HFF-Myc (cell line): ENCODE results near the gene S100A9.
"Not testable (repeated sequence)": the region's sequence is repeated elsewhere in the genome, so short reads cannot be mapped to it uniquely, and the experiment has no call there.

Experiments
- DNase-seq: peaks from one replicate; pipeline ENCODE4 v3.0.0-alpha.2; 2011; ENCODE audit warnings: low read depth; ENCODE audit errors: extremely low read depth
- H3K4me3 ChIP-seq: replicated peaks from 2 replicates; pipeline ENCODE4 v1.5.1; 2011; ENCODE audit warnings: low read depth, mild to moderate bottlenecking, control low read depth, low read length
- CTCF ChIP-seq: IDR thresholded peaks from 2 replicates; pipeline ENCODE4 v1.5.1; 2012; ENCODE audit warnings: mild to moderate bottlenecking, low read depth, low read length, control low read depth; ENCODE audit errors: missing control alignments

S100A9 gene

GRCh38 chr1:153357853-153358690 is at the start of gene S100A9:
TSS of gene S100A9 (plus strand) at chr1:153357854. CDS start at chr1:153358284, 430 bp downstream.
- H3K4me3 ChIP-seq, result no peak within 1 kb of the TSS
- no peak for TF ChIP-seq CTCF
- no peak for DNase-seq

- TF ChIP-seq CTCF, result no peak
- DNase-seq, result no peak
These were observed 49.1 kb upstream of the S100A9 start for GRCh38 chr1:153308540-153308939.

DNA sequence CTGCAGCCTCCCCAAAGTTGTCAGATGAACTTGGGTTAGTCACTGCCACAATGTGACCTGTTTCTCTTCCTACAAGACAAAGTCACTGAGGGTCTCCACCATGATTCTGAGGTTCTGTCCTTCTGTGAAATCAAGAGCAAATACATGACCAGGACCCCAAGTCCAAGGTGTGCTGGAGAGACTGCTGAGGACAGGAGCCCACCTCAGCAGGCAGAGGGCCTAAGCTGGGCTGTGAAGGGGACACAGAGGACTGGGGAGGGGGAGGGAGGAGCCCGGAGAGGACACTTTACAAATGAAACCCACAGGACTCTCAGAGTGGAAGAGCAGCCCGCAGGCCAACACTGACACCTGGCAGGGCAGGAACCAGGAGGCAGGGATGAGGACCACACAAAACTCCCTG is 48.2 kb upstream of the S100A9 start:
- no peak for DNase-seq
- TF ChIP-seq CTCF, result no peak
- no peak overlapping the region for H3K4me3 ChIP-seq

More at GRCh38 chr1:153308540-153308939, 49.1 kb upstream of the S100A9 start:
- no peak overlapping the region for H3K4me3 ChIP-seq

DNA sequence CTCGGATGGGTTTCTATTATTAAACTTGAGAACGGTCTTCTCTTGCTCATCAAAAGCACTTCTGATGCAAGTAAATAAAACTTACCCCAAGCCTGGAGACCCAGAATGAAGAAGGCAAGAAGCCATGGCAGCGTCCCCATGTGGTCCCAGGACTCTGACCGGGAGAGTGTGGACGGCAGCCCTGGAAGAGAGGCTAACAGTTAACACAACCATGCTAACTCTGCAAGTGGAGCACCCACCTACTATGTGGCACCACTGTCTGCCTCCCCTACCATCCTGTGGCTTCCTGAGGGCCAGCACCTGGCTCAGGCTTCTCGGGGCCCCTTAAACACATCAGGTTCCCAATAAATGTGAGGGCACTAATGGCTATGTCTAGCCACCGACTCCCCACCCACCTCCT is 47.1 kb upstream of the S100A9 start:
- TF ChIP-seq CTCF, result no peak
- DNase-seq, result no peak

DNA sequence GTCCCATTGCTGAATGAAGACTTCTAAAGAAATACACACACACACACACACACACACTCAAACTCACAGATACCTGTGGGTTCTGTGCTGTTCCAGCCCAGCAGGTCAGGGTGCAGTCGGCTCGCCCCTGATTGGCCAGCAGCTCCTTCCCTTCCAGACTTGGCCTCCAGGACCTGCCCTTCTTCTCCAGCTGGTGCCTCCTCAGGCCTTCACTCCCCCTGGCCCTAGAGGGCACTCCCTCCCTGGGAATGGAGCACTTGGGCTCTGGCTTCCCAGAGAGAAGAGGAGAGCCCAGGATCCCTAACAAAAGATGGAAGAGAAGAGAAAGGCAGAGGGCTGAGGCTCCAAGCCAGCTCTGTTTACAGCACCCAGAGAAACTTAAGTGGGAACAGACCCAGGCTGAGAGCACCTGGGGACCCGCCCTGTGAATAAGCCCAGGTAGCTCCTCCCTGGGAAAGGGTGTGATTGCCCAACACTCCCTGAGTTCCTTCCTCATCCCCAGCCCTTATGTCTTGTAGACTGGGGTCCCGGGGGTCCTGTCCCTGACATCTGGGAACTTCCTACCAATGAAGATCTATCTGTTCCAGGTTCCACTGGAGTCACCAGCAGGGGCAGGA is 45.0 kb upstream of the S100A9 start, which contains the start of gene PGLYRP3:
Gene PGLYRP3, minus strand, starts transcription at position 383 of the 617 bp plus-strand sequence. CDS start 2,287 bp downstream, outside the sequence.
- TF ChIP-seq CTCF, result no peak
- DNase-seq, result no peak
- no peak within 1 kb of the TSS for H3K4me3 ChIP-seq

More for the DNA sequence above, 47.1 kb upstream of the S100A9 start:
- no peak overlapping the region for H3K4me3 ChIP-seq

DNA sequence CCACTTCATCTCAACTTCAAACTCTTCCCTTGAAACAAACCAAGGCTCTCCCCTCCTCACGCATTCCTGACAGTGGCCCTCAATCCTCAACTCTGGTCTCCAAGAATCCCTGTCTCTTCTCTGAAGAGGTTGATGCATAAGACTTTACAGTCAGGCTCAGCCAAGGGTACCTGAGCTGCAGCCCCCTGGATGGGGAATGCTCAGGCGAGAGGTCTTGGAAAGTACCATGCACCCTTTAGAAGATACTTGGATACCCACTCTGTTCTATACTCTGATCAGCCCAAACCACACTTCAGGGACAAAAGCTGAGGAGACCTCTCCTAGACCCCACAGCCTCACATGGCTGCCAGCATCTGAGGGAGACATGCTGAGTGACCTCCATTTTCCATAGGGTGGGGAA is 44.4 kb upstream of the S100A9 start:
- no peak overlapping the region for H3K4me3 ChIP-seq
- no peak for TF ChIP-seq CTCF
- DNase-seq, result no peak

DNA sequence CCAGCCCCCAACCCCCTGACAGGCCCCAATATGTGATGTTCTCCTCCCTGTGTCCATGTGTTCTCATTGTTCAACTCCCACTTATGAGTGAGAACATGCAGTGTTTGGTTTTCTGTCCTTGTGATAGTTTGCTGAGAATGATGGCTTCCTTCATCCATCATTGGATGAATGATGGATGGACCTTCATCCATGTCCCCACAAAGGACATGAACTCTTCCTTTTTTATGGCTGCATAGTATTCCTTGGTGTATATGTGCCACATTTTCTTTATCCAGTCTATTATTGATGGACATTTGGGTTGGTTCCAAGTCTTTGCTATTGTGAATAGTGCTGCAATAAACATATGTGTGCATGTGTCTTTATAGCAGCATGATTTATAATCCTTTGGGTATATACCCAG is 43.3 kb upstream of the S100A9 start:
- not testable (repeated sequence) for DNase-seq, H3K4me3 ChIP-seq

GRCh38 chr1:153316013-153316412 is 41.6 kb upstream of the S100A9 start:
- not testable (repeated sequence) for H3K4me3 ChIP-seq, DNase-seq

- not testable (repeated sequence) for DNase-seq, H3K4me3 ChIP-seq
These were observed 39.5 kb upstream of the S100A9 start for GRCh38 chr1:153318145-153318544.
